GM13977 (cell line): ENCODE measurements around the gene MGMT.

Experiments used
- DNase-seq: peaks from one replicate; pipeline ENCODE4 v3.0.0; 2012; ENCODE audit warnings: low spot score
- CTCF ChIP-seq: IDR thresholded peaks from 2 replicates; pipeline ENCODE4 v1.5.1; 2012; ENCODE audit warnings: mild to moderate bottlenecking, control low read depth; ENCODE audit not compliant: insufficient read depth; ENCODE audit errors: extremely low read depth, missing control alignments
- in situ Hi-C: fragments of 300-500 bp; cut with MboI; formaldehyde crosslinking; loops from one replicate; pipeline ENCODE4 v1.12.0; 2022; ENCODE audit warnings: low sequenced_read_pairs, low pct_unique_long_range_greater_than_20kb, mixed read lengths, inconsistent platforms; ENCODE audit not compliant: unreplicated experiment

MGMT gene

DNA sequence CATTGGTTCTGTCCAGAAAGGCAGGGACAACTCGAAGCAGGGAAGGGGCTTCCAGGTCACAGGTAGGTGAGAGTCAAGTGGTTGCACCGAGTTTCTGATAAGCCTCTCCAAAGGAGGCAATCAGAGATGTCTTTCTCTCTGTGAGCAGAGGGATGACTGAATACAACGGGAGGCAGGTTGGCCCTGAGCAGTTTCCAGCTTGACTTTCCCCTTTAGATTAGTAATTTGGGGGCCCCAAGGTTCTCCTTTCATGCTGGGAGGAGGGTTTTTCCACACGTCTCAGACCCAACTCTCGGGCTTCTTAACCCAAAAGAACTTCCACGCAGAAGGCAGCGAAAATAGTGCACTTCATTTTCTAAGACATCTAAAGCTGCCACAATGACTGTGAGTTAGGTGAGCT lies 189.6 kb downstream of the MGMT start:
- TF ChIP-seq CTCF: no peak
- DNase-seq: no peak
- in situ Hi-C loops: no loop called here

DNA sequence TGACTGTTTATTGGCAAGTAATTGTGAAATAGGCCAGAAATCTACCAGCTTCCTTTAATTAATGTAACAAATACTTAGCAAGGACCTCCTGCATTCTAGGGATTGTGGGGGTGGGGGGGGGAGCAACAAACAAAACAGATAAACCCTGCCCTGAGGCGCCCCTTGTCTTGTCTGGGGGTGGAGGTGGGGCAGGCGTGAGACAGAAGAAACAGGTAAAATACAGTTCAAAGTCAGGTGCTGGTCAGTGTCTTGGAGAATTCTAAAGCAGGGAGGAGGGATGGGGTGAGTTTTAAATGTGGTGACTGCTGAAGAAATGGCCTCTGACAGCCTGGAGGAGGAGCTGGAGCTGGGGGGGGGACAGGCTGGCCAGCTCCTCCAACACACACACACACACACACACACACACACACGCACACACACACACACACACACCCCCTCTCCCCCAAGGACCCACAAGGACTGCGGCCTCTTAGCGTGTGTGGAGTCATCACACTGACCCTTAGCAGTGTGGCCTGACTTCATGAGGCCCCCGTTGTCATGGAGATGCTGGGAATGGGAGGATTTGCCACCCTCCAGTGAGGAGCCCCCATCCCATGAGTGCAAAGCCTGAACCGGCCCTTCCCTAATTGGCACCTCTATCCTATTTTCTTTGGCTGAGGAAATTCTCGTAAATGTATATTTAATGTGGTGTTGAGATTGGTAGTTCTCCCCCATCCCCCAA lies 190.4 kb downstream of the MGMT start:
- no peak for DNase-seq
- in situ Hi-C loops: no loop called here
- TF ChIP-seq CTCF: no peak

- in situ Hi-C loops: no loop called here
- DNase-seq: no peak
- TF ChIP-seq CTCF: peak; percentile 44
Measured at GRCh38 chr10:129658376-129659072, 191.5 kb downstream of the MGMT start.

- TF ChIP-seq CTCF: no peak
- no peak for DNase-seq
- in situ Hi-C loops: no loop called here
Measured at GRCh38 chr10:129659508-129660268, 192.6 kb downstream of the MGMT start.

- no peak for DNase-seq
- no peak for TF ChIP-seq CTCF
- in situ Hi-C loops: no loop called here
Measured at GRCh38 chr10:129660569-129660968, 193.5 kb downstream of the MGMT start.

- in situ Hi-C loops: no loop called here
- no peak for TF ChIP-seq CTCF
- no peak for DNase-seq
Measured at GRCh38 chr10:129662426-129662825, 195.4 kb downstream of the MGMT start.
